ENCODE data around the gene SCAMP1. TPM values are rescaled to one million over a fixed set of nuclear protein-coding genes. Genes with fewer than 3 reads are reported as not detected.
A peak's percentile ranks its signal among the peaks of the same experiment; 100 is the strongest.

The SCAMP1 gene
- total RNA-seq, 4 donors from 2014 or later = 28.3 to 33.1 (median 30.9) TPM

DNA sequence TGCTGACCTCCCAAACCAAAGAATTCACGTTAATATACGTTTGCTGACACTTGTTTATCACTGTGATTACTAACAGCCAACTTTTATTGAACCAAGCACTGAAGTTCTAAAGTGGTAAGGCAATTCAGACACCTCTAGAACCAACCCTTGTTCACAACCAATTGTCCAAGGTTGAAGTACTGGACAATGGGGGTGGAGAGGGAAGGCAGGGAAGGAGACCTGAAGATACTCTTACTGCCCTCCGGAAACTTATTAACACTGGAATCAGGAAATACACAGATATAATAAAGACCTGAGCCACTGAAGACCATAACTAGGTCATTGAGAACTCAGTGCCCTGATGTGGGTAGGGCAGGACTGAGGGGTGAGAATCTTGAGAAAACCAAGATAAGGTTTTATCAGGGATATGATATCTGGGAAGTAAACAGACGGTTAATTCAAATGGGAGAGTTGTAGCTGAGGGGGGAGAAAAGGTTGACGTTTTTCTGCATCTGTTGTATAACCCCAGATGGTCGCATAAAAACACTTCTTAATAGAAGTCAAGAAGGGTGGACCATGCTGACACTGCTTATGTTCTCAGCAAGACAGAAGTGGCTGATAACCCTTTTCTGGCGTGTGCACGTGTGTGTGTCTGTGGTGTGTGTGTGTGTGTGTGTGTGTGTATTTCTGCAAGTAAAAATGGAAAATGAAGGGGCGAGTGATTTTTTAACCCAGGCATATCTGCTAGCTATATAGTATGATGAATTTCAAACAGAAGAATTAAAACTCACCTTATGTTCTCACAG lies 162.3 kb downstream of the SCAMP1 start:
- DNase-seq (ENCODE audit: low spot score in 2 of 2) = no peak
- WGBS, 2 donors = 82 to 83% methylated on average over 9 of the region's 9 CpGs
- no peak for TF ChIP-seq POLR2A (IDR thresholded peaks at IDR 0.05)
- TF ChIP-seq, protein P1, sequence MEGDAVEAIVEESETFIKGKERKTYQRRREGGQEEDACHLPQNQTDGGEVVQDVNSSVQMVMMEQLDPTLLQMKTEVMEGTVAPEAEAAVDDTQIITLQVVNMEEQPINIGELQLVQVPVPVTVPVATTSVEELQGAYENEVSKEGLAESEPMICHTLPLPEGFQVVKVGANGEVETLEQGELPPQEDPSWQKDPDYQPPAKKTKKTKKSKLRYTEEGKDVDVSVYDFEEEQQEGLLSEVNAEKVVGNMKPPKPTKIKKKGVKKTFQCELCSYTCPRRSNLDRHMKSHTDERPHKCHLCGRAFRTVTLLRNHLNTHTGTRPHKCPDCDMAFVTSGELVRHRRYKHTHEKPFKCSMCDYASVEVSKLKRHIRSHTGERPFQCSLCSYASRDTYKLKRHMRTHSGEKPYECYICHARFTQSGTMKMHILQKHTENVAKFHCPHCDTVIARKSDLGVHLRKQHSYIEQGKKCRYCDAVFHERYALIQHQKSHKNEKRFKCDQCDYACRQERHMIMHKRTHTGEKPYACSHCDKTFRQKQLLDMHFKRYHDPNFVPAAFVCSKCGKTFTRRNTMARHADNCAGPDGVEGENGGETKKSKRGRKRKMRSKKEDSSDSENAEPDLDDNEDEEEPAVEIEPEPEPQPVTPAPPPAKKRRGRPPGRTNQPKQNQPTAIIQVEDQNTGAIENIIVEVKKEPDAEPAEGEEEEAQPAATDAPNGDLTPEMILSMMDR (IDR thresholded peaks at IDR 0.05) = no peak
- intact Hi-C loops (cut with DNase I; ENCODE audit: low total_unique reads) = no loop called here
- H3K4me3 ChIP-seq (ENCODE audit: low read depth, poor library complexity, severe bottlenecking) = no peak overlapping the region

DNA sequence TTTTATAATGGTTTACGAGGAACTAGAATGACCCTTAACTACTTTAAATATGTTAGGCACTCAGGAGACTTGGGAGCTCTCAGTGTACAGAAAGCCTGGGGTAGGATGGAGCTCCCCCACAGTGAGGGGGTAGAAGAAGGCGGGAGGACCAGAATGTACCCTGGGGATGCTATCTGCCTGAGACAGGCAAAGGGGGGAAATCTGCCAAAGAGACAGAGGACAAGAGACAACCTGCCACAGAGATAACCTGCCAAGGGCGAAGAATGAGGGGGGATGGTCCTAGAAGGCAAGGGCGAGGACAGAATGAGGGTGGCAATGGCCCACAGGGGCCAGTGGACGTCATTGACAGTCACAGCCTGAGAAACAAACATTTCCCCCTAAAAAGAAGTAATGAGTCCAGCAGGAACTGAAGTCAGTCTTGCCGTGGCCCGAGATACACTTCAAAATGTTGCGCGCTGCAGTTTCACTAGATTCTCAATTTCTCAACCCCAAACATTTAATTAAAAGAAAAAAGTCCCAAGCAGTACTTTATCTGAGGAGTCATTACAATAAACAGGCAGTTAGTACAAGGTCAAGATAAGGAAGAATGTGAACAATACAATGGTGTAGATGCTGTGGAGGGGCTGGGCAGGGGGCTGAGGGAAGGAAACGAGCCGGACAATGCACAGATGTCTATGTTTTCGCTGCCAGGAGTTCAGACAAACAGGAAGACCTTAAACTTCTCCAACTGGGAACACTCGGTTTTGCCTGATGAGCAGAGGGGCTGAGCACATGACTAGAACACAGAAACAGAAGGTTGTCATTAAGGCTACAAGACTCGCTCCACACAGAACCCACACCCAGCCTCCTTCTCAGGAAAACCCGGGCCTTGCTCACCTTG lies 163.1 kb downstream of the SCAMP1 start:
- WGBS, 2 donors = 72 to 80% methylated on average over 15 of the region's 15 CpGs
- TF ChIP-seq, protein P1 (IDR thresholded peaks at IDR 0.05) = no peak
- TF ChIP-seq POLR2A (IDR thresholded peaks at IDR 0.05) = no peak
- DNase-seq (ENCODE audit: low spot score in 2 of 2) = no peak
- no peak overlapping the region for H3K4me3 ChIP-seq (ENCODE audit: low read depth, poor library complexity, severe bottlenecking)
- intact Hi-C loops (cut with DNase I; ENCODE audit: low total_unique reads) = no loop called here

DNA sequence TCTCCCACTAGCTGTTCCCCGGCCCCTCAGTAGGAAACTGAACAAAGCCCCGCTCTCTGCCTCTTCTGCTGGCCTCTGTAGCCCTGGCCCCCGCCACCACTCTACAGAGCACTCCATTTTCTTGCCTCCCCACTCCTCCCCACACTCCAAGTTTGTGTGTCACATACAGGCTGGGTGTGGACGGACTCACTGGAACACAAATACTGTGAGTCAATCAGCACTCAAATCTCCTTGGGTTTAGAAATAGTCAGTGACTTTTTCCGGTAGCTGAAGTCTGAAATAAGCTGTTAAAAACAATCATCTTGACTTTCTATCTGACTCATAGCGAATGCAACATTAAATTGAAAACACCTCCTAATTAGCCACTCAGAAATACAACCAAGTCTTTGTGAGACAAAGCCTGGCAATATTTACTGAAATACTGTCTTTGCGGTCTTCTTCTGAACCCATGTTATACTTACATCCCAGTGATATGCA lies 165.7 kb downstream of the SCAMP1 start:
- no peak overlapping the region for H3K4me3 ChIP-seq (ENCODE audit: low read depth, poor library complexity, severe bottlenecking)
- intact Hi-C loops (cut with DNase I; ENCODE audit: low total_unique reads) = no loop called here
- 66% methylated on average over 7 of the region's 7 CpGs for WGBS, 2 donors
- no peak for TF ChIP-seq POLR2A (IDR thresholded peaks at IDR 0.05)
- TF ChIP-seq, protein P1 (IDR thresholded peaks at IDR 0.05) = no peak
- DNase-seq (ENCODE audit: low spot score in 2 of 2) = no peak

DNA sequence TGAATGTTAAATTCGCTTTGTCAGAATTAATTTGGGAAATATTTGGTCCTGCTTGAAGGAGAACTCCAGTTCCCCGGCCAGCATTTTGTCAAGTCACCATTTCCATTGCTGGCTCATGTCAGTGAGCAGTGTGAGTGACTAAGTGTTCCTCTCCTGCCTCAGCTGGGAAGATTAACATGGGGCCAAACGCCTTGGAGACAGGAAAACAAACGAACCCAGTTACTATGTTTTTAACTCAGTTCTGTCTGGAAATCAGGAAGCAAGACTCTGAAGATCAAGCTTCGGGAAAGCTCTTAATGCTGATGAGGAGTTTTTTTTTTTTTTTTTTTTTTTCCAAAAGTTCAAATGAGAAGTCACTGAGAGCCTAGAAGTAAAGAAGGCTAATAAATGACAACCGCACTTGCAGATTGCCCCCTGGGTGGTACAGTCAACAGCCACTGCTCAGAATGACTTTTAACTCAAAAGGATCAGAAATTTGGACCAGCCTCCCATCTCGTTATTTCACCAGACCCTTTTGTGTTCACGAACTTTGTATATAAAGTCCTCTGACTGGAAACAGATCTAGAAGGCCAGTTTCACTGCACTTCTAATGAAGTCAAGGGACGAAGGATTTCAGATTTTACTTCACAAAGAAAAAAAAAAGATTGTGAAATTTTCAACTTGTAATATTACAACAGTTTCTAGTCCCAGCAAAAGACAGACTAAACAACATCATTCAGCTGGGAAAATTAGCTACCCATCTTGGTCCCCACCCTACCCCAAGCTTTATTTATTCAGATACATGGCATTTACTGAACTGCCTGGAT lies 166.8 kb downstream of the SCAMP1 start:
- intact Hi-C loops (cut with DNase I; ENCODE audit: low total_unique reads) = no loop called here
- WGBS, 2 donors = 22 to 25% methylated on average over 9 of the region's 9 CpGs
- DNase-seq (ENCODE audit: low spot score in 2 of 2) = peak in 1 of 2 donors; percentile 86
- no peak overlapping the region for H3K4me3 ChIP-seq (ENCODE audit: low read depth, poor library complexity, severe bottlenecking)
- no peak for TF ChIP-seq POLR2A (IDR thresholded peaks at IDR 0.05)
- TF ChIP-seq, protein P1 (IDR thresholded peaks at IDR 0.05) = no peak

DNA sequence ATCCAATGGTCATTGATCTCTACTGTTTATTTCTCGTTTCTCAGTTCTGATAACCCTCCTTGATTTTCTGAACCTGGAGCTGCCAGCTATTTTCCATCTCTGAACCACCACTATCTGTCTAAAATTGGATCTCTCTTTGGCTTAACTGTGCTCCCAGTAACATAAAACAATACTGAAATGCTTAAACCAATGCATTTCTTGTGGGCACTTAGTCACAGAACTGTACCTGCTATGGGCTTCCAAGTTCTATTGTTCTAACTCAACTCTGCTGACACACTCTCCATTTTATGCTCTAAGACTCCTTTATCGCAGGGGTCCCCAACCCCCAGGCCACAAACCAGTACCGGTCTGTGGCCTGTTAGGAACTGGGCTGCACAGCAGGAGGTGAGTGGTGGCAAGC lies 167.5 kb downstream of the SCAMP1 start:
- TF ChIP-seq, protein P1 (IDR thresholded peaks at IDR 0.05) = no peak
- no peak for TF ChIP-seq POLR2A (IDR thresholded peaks at IDR 0.05)
- intact Hi-C loops (cut with DNase I; ENCODE audit: low total_unique reads) = no loop called here
- DNase-seq (ENCODE audit: low spot score in 2 of 2) = no peak
- H3K4me3 ChIP-seq (ENCODE audit: low read depth, poor library complexity, severe bottlenecking) = no peak overlapping the region
- 82 to 86% methylated on average over 3 of the region's 3 CpGs for WGBS, 2 donors

Measured in lower leg skin (tissue), 4 donors.